Measurements from ENCODE around the gene PRR5.
"Not testable (repeated sequence)": the region's sequence is repeated elsewhere in the genome, so short reads cannot be mapped to it uniquely, and the experiment has no call there.

PRR5 gene

GRCh38 chr22:44735518-44736428 is 33.8 kb downstream of the PRR5 start:
- peak; percentile 97 for TF ChIP-seq CTCF (IDR thresholded peaks at IDR 0.05)
- H3K27ac ChIP-seq, result no peak overlapping the region
- no peak for DNase-seq (ENCODE audit: low spot score)
- H3K4me3 ChIP-seq, result no peak overlapping the region

GRCh38 chr22:44736581-44737405 is 34.8 kb downstream of the PRR5 start:
- TF ChIP-seq CTCF (IDR thresholded peaks at IDR 0.05), result no peak
- no peak for DNase-seq (ENCODE audit: low spot score)
- Histone ChIP-seq H3K4me3 (no peak overlapping the region), H3K27ac (no peak overlapping the region)

- no peak for TF ChIP-seq CTCF (IDR thresholded peaks at IDR 0.05)
- H3K27ac ChIP-seq, result no peak overlapping the region
- no peak for DNase-seq (ENCODE audit: low spot score)
- no peak overlapping the region for H3K4me3 ChIP-seq
Measured at GRCh38 chr22:44737406-44738346, 35.7 kb downstream of the PRR5 start.

- H3K27ac ChIP-seq, result no peak overlapping the region
- TF ChIP-seq CTCF (IDR thresholded peaks at IDR 0.05), result no peak
- H3K4me3 ChIP-seq, result no peak overlapping the region
- no peak for DNase-seq (ENCODE audit: low spot score)
Measured at GRCh38 chr22:44738347-44738715, 36.3 kb downstream of the PRR5 start.

GRCh38 chr22:44739024-44739423 is 37.0 kb downstream of the PRR5 start:
- Histone ChIP-seq H3K27ac (no peak overlapping the region), H3K4me3 (no peak overlapping the region)
- DNase-seq (ENCODE audit: low spot score), result no peak
- TF ChIP-seq CTCF (IDR thresholded peaks at IDR 0.05), result no peak

- not testable (repeated sequence) for H3K27ac ChIP-seq; DNase-seq (ENCODE audit: low spot score); H3K4me3 ChIP-seq
Measured at GRCh38 chr22:44739666-44740065, 37.7 kb downstream of the PRR5 start.

- no peak for TF ChIP-seq CTCF (IDR thresholded peaks at IDR 0.05)
- Histone ChIP-seq H3K27ac (no peak overlapping the region), H3K4me3 (no peak overlapping the region)
- no peak for DNase-seq (ENCODE audit: low spot score)
Measured at GRCh38 chr22:44740307-44740706, 38.3 kb downstream of the PRR5 start.
